Measurements from ENCODE around the gene PBX3.

PBX3 gene

GRCh38 chr9:125906893-125907292 lies 159.7 kb downstream of the PBX3 start:
- no peak for DNase-seq (ENCODE audit: low read depth in 2 of 2)

DNA sequence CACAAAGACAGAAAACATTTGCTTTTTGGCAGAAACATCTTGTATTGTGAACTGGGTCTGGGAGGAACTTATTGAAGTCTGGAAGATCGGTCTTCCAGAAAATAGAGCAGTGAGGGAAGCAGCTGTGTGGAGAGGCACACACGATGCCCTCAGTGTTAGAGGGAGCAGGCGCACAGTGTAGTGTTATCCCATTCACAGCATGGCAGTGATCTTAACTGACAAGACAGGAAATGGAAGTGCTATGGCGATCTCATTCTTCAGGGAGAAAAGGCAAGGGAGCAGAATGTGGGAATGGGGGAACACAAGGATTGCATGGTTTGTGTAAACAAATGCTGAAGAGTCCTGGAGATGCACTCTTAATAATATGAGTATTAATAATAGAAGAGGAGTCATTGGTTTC lies 161.0 kb downstream of the PBX3 start:
- DNase-seq (ENCODE audit: low read depth in 2 of 2) = no peak

GRCh38 chr9:125908966-125909365 lies 161.8 kb downstream of the PBX3 start:
- no peak for DNase-seq (ENCODE audit: low read depth in 2 of 2)

- DNase-seq (ENCODE audit: low read depth in 2 of 2) = no peak
Observed at GRCh38 chr9:125909459-125909858, 162.3 kb downstream of the PBX3 start.

GRCh38 chr9:125910286-125910685 lies 163.1 kb downstream of the PBX3 start:
- no peak for DNase-seq (ENCODE audit: low read depth in 2 of 2)

DNA sequence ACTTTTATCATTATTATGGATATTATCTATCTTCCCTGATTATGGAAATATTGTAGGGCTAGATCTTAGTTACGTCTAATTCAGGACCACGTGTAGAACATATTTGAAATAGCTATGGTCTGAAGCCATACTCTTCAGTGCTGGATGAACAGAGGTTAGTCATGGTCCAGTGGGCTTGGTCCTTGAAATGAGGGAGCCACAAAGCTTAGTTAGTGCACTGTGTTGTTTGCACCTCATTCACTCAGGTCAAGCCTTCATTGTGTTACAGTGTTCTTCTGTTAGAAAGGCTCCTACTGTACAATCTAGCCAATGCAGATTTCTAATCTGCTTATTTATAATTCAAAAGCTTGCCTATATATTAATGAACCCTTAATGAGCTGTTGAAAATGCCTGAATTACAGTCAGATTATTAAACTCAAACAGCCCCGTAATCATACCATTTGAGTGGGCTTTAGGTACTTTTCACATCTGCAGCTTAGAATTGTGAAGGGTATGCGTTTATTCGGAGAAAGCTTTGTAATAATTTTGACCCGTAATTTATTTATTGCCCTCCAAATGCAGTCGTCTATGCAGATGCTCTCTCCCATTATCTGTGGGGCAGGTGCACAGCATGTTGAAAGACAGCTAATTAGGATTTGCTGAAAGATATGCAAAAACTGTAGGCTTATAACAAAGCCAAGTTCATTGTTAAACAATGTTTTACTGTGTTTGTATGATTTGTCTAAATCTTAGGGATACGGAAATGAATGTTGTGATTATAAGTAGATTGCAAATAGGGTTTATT lies 164.9 kb downstream of the PBX3 start:
- DNase-seq (ENCODE audit: low read depth in 2 of 2) = no peak

GRCh38 chr9:125912667-125913066 lies 165.5 kb downstream of the PBX3 start:
- no peak for DNase-seq (ENCODE audit: low read depth in 2 of 2)

GRCh38 chr9:125913551-125913950 lies 166.4 kb downstream of the PBX3 start:
- DNase-seq (ENCODE audit: low read depth in 2 of 2) = no peak

DNA sequence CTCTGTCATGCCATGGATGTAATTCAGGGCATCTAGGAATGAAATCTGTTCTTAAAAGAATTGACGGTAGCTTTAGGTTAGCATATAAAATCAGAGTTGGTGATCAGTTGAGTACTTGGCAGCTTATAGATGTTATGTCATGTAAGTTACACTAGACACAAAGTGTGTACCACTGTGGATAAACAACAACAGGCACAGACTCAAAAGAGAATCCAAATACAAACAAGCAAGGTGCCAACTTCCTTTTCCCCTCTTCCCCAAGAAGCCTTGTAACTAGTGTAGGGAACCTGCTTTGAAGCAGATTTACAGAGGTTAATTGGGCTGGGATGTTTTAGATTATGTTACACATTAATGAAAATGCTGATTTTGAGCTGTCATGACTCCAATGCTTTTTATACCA lies 167.2 kb downstream of the PBX3 start:
- no peak for DNase-seq (ENCODE audit: low read depth in 2 of 2)

DNA sequence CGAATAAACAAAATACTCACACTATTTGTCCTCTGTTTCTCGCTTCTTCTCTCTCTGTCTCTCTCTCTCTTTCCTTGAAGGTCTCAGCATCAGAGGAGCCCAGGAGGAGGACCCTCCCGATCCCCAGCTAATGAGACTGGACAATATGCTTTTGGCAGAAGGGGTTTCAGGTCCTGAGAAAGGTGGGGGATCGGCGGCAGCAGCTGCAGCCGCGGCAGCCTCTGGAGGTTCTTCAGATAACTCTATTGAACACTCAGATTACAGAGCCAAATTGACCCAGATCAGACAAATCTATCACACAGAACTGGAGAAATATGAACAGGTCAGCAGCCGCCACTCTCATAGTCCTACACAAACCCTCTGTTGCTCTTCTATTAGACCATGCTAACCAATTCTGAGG lies 168.4 kb downstream of the PBX3 start:
- DNase-seq (ENCODE audit: low read depth in 2 of 2) = no peak

GRCh38 chr9:125919565-125919964 lies 172.4 kb downstream of the PBX3 start:
- DNase-seq (ENCODE audit: low read depth in 2 of 2) = no peak

GRCh38 chr9:125920402-125920801 lies 173.2 kb downstream of the PBX3 start:
- DNase-seq (ENCODE audit: low read depth in 2 of 2) = no peak

DNA sequence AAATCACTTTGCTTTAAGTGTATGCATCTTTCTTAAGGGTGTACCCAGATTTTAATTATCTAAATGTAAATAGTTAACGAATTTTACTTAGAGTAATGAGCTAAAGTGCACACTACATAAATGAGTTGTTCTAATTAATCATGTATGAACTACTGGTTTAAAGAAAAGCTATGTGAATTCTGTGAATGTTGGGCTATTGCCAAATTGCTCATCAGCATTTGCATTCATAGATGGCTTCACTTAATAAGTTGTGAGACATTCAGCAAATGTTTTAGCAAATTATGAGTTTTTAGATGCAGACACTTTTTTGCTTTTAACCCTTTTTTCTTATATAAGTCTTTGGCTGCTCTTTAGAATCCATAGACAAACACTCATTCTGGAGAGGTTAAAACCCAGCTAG lies 175.7 kb downstream of the PBX3 start:
- no peak for DNase-seq (ENCODE audit: low read depth in 2 of 2)

GRCh38 chr9:125924351-125924750 lies 177.2 kb downstream of the PBX3 start:
- no peak for DNase-seq (ENCODE audit: low read depth in 2 of 2)

- DNase-seq (ENCODE audit: low read depth in 2 of 2) = no peak
Observed at GRCh38 chr9:125926936-125927335, 179.8 kb downstream of the PBX3 start.

DNA sequence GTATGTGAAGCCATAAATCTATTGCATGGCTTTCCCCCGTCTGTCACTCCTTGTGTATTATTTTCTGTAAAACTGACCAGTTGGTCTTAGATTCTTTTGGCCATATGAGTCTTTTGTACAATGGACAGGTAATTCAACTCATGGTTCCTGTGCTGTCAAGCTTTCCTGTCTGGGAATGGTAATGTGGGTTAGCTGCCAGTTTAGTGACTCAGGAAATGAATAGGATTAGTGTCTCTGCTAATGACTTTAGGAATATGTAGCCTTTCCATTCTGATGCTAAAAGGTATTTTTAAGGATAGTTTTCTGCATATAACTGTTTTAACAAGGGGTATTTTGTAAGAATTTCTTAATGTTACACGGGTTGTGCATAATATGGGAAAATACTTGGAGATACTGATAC lies 182.7 kb downstream of the PBX3 start:
- no peak for DNase-seq (ENCODE audit: low read depth in 2 of 2)

GRCh38 chr9:125931211-125931610 lies 184.0 kb downstream of the PBX3 start:
- DNase-seq (ENCODE audit: low read depth in 2 of 2) = no peak

- DNase-seq (ENCODE audit: low read depth in 2 of 2) = no peak
Observed at GRCh38 chr9:125932012-125932411, 184.8 kb downstream of the PBX3 start.

DNA sequence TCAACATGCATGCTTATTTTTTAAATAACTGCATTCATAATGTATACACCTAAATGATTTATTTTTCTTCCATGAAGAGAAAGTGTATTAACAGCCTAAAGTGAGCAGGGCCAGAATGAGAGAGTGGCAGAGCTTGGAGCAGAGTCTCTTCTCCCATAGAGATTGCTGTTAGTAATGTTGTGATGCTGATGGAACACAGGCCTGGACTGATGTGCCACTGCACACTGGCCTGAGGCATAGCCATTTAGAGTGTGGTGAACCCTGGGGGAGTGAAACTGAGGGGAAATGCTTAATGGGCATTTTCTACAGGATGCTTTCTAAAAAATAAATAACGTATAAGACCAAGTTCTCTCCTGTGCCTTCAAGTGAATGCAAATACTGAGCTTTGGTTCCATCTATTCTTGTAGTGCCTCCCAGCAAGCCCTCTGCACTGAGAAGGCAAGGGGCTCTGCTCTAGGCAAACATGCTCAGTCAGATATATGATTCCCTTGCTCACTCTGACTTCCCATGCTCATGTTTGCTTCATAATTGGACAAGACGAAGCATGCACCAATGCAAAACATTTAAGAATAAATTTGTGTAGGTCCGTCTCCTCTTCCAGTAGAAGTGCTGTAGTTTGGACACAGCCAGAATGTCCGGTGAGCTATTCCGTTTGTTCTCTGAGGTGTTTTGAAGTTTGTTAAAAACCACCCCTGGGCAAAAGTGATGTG lies 185.7 kb downstream of the PBX3 start:
- DNase-seq (ENCODE audit: low read depth in 2 of 2) = no peak

DNA sequence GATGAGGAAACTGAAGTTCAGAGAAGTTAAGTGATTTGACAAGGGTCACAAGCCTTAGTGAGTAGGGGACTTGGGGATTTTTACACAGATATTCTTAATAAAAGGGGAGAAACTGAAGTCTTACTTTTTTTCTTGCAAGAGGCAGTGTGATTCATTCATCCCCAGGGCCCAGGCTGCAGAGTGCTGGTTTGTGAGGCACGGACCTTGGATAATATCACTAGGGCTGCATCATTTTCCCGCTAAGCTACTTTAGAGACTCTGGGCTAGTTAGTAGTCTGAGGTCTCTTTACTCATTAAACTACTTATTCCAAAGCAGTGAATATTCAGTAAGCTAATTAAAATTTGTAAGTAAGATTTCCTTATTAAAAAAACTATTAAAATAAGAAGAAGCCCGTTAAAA lies 195.0 kb downstream of the PBX3 start:
- DNase-seq (ENCODE audit: low read depth in 2 of 2) = no peak

DNA sequence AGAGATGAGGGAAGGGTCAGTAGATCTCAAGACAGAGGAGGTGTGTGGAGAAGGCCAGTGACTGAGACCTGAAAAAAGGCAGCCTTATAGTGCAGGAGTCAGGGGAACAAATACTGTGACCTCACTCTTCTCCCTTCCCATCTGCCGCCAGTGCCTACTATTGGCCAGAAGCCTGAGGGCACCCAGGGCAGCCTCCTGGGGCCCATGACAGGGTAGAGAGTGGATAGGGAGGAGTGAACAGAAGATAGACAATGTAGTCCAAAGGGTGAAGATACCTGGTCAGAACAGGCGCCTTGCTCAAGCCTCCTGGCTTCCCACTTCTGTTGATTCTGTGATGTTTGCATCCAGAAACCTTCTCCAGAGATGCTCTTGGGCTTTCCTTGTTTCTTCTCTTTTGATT lies 196.7 kb downstream of the PBX3 start:
- DNase-seq (ENCODE audit: low read depth in 2 of 2) = no peak

DNA sequence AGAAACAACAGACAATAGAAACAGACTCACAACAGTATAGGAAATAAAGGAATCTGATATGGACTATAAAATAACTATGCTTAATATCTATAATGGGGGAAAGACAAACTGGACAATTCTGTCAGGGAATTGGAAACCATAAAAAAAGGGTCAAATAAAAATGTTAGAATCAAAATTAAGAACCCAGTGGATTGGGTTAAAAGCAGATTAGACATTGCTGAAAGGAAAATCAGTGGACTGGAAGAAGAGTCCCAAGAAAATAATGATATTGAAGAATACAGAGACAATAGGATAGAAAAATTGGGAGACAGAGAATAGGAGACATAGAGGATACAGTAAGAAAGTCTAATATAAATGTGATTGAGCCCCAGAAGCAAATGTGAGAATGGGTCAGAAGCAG lies 199.2 kb downstream of the PBX3 start:
- no peak for DNase-seq (ENCODE audit: low read depth in 2 of 2)

- no peak for DNase-seq (ENCODE audit: low read depth in 2 of 2)
Observed at GRCh38 chr9:125948887-125949596, 201.9 kb downstream of the PBX3 start.

All from stimulated activated CD4-positive, alpha-beta T cell treated with anti-CD3 and anti-CD28 coated beads, Interleukin-15, amount 100 ng/mL, for 48 hours (primary cell).